OCI-LY7 (cell line): Measurements from ENCODE around the gene FMN2.

Experiments
- CTCF ChIP-seq: fragments of 200-600 bp; sonication (generic); conservative IDR thresholded peaks from 2 replicates; pipeline ENCODE4 v1.5.1; 2014; ENCODE audit warnings: mild to moderate bottlenecking, antibody characterized with exemption, low read length, moderate library complexity, mixed read lengths
- EZH2phosphoT487 ChIP-seq: fragments of 200-600 bp; sonication (generic); IDR thresholded peaks from 2 replicates; pipeline ENCODE4 v1.6.1; 2018; ENCODE audit warnings: low read depth, borderline replicate concordance, mild to moderate bottlenecking, mixed run types, antibody characterized with exemption, low read length, moderate library complexity, mixed read lengths

GRCh38 chr1:240524356-240525069, 432.8 kb downstream of the FMN2 start:
- TF ChIP-seq CTCF, result no peak
- TF ChIP-seq EZH2phosphoT487, result no peak
